ENCODE data around the gene EPOP. TPM values are rescaled to one million over a fixed set of nuclear protein-coding genes. Genes with fewer than 3 reads are reported as not detected.

EPOP gene
- total and polyA plus RNA-seq, 2 of the 13 experiments (the other 11 are each of a cell fraction or from before 2014, with no cell fraction given), result 14.7 to 37.8 TPM

DNA sequence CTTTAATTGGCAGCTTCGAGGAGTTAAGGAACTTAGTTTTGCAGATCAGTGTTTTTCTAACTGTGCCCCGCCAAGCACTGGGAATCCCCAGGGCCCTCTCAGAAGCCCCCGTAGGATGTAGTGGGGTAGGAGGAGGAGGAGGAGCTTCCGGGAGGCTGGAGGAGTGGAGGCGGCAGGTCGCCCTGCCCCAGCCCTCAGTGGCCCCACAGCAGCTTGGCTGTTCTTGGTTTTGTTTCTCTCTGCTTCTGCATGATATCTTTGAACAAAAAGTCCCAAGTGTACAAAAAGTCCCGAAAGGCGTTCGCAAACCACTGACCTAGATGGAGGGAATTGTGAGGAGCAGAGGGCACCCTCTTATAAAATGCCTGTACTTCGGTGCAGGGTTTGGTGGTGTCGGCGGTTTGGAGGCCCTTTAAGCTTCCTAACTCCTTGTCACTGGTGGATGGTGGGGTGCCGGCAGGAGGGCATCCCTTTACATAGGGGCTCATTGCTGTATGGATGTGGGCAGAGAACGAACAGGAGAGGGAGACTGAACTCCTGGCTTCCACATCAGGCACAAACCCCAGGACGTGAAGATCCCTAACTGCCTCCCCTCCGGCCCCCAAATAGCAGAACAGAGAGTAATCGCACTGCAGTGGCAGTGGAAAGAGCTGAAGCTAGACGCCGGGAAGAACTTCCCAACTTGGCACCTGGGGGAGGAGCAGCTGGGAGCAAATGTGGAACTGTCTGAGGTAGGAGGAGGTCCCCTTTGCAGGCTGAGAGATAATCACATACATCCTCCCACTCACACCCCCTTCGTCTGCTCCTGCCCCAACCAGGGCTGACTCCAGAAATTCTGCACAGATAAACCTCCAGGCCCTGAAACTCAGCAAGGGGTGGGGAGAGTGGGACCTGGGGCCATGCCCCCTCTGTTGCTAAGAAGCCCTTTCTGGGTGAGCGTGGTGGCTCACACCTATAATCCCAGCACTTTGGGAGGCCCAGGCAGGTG, 20.1 kb downstream of the EPOP start:
- intact Hi-C loops (cut with micrococcal nuclease; ENCODE audit: unreplicated experiment), result no loop called here
- no peak for ATAC-seq
- POLR2A ChIA-PET, result interaction anchor here (0.7 to 9.9 kb wide), 5 partner anchors 9 to 53 kb away, joined by 3 to 291 read pairs (median 6); partner anchors contain the start of gene SRCIN1
- TF ChIP-seq KAT2B (IDR thresholded peaks at IDR 0.05; ENCODE audit: borderline replicate concordance, low read depth, low read length) (no peak), ZNF430 (CRISPR knock-in tag; IDR thresholded peaks at IDR 0.05) (0 out of 2 replicates have a peak, but pooled peaks have one; percentile 7), SP4 (CRISPR knock-in tag; IDR thresholded peaks at IDR 0.05) (peak; percentile 33; the same call in 1 of the 2 replicates), NFKB2 (CRISPR knock-in tag; IDR thresholded peaks at IDR 0.05; ENCODE audit: borderline replicate concordance) (no peak), NKX3-1 (CRISPR knock-in tag; IDR thresholded peaks at IDR 0.05) (0 out of 2 replicates have a peak, but pooled peaks have one; percentile 35), DNMT1 (CRISPR knock-in tag; IDR thresholded peaks at IDR 0.05) (no peak)
- TF ChIP-seq, protein P1, sequence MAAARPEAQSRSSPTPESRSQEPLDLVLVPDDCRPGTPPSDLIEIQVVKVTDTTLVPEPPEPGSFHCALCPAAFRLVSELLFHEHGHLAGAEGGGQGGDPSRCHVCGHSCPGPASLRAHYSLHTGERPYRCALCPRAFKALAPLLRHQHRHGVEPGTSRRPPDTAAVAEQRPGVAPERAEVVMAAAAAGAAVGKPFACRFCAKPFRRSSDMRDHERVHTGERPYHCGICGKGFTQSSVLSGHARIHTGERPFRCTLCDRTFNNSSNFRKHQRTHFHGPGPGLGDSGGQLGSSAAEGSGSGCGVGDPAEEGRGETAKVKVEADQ (CRISPR knock-in tag; IDR thresholded peaks at IDR 0.05; ENCODE audit: borderline replicate concordance), result 0 out of 2 replicates have a peak, but pooled peaks have one; percentile 31
- TF ChIP-seq, protein P2, sequence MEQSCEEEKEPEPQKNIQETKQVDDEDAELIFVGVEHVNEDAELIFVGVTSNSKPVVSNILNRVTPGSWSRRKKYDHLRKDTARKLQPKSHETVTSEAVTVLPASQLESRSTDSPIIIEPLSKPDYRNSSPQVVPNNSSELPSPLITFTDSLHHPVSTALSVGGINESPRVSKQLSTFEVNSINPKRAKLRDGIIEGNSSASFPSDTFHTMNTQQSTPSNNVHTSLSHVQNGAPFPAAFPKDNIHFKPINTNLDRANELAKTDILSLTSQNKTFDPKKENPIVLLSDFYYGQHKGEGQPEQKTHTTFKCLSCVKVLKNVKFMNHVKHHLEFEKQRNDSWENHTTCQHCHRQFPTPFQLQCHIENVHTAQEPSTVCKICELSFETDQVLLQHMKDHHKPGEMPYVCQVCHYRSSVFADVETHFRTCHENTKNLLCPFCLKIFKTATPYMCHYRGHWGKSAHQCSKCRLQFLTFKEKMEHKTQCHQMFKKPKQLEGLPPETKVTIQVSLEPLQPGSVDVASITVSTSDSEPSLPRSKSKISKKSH (CRISPR knock-in tag; IDR thresholded peaks at IDR 0.05; ENCODE audit: borderline replicate concordance), result peak; percentile 54; the same call in 1 of the 2 replicates
- TF ChIP-seq, protein P3, sequence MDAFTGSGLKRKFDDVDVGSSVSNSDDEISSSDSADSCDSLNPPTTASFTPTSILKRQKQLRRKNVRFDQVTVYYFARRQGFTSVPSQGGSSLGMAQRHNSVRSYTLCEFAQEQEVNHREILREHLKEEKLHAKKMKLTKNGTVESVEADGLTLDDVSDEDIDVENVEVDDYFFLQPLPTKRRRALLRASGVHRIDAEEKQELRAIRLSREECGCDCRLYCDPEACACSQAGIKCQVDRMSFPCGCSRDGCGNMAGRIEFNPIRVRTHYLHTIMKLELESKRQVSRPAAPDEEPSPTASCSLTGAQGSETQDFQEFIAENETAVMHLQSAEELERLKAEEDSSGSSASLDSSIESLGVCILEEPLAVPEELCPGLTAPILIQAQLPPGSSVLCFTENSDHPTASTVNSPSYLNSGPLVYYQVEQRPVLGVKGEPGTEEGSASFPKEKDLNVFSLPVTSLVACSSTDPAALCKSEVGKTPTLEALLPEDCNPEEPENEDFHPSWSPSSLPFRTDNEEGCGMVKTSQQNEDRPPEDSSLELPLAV (CRISPR knock-in tag; conservative IDR thresholded peaks at IDR 0.05; ENCODE audit: low read depth), result no peak
- TF ChIP-seq, protein P4, sequence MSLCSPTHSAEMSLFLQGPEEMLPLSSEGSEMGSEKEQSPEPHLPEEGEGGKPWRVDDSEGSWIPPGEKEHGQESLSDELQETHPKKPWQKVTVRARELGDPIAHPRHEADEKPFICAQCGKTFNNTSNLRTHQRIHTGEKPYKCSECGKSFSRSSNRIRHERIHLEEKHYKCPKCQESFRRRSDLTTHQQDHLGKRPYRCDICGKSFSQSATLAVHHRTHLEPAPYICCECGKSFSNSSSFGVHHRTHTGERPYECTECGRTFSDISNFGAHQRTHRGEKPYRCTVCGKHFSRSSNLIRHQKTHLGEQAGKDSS (CRISPR knock-in tag; IDR thresholded peaks at IDR 0.05; ENCODE audit: borderline replicate concordance, low read depth), result no peak

More for the DNA sequence above, 20.1 kb downstream of the EPOP start:
- H3K9me3 ChIP-seq (ENCODE audit: low read length), result no peaks in the 10 kb centered on the region
- CTCF ChIA-PET (ENCODE audit: low intra/inter-chr PET ratio, low total read pairs), result interaction anchor here (2.3 kb wide), 1 partner anchor 49 kb away, joined by 8 read pairs; the partner anchor contains the start of gene SRCIN1
- peak overlapping the region; percentile 81 for H3K4me2 ChIP-seq (ENCODE audit: low read depth, low read length)
- H2AFZ ChIP-seq (ENCODE audit: low read length), result no peak overlapping the region
- whole genome bisulfite sequencing (ENCODE audit: low lambda C conversion rate), result 44% methylated on average over 21 of the region's 21 CpGs
- peaks cover 95% of the 10 kb centered on the region for H3K4me1 ChIP-seq (ENCODE audit: insufficient read depth, low read length)
- DNase-seq (ENCODE audit: low spot score), result no peak
- no peak for FAIRE-seq
- no peaks in the 10 kb centered on the region for H3K27me3 ChIP-seq (ENCODE audit: control insufficient read depth in 1 of 2, insufficient read depth in 2 of 2, low read length in 2 of 2)
- H3K36me3 ChIP-seq (replicated peaks in 1 of 2; ENCODE audit: control insufficient read depth in 1 of 2, insufficient read depth in 2 of 2, low read length in 2 of 2), result no peaks in the 10 kb centered on the region
- peak overlapping the region; percentile 31 for H3K27ac ChIP-seq (ENCODE audit: extremely low read length, insufficient read depth, low read length)
- in situ Hi-C loops (cut with HindIII; ENCODE audit: extremely low pct_ligation_motif_present, low pct_unique_long_range_greater_than_20kb), result loop anchor here (5.0 kb wide), 1 partner anchor 47 kb away; the partner anchor contains the start of gene SRCIN1
- no TSS peak for BruUV-seq (replicated peaks)
- H4K20me1 ChIP-seq (ENCODE audit: insufficient read depth, low read length), result no peaks in the 10 kb centered on the region
- H3K4me3 ChIP-seq (replicated peaks in 1 of 3; ENCODE audit: insufficient read depth in 1 of 3, low read depth in 2 of 3, low read length in 3 of 3), result peak overlapping the region in 2 of 3 experiments; percentile 4 to 42; a peak in 3 of 6 replicates
- H3K9ac ChIP-seq (ENCODE audit: insufficient read depth, low read depth, low read length), result peak overlapping the region; percentile 28
- no peaks in the 10 kb centered on the region for H3K79me2 ChIP-seq (ENCODE audit: insufficient read depth, low read length)
